D721Med (cell line): ENCODE results near the gene NRG3.

Source experiments
- DNase-seq: peaks from one replicate; pipeline ENCODE4 v3.0.0; 2011; ENCODE audit warnings: low spot score; ENCODE audit not compliant: insufficient read length
- FAIRE-seq: peaks from 2 replicates; lab custom pipeline; 2011; peaks lifted over from hg19 to GRCh38; lab: Jason Lieb, UNC
- CTCF ChIP-seq: IDR thresholded peaks from 2 replicates; pipeline ENCODE4 v1.5.1; 2012; ENCODE audit warnings: mild to moderate bottlenecking, control low read depth; ENCODE audit not compliant: insufficient read depth; ENCODE audit errors: missing control alignments

NRG3 gene

DNA sequence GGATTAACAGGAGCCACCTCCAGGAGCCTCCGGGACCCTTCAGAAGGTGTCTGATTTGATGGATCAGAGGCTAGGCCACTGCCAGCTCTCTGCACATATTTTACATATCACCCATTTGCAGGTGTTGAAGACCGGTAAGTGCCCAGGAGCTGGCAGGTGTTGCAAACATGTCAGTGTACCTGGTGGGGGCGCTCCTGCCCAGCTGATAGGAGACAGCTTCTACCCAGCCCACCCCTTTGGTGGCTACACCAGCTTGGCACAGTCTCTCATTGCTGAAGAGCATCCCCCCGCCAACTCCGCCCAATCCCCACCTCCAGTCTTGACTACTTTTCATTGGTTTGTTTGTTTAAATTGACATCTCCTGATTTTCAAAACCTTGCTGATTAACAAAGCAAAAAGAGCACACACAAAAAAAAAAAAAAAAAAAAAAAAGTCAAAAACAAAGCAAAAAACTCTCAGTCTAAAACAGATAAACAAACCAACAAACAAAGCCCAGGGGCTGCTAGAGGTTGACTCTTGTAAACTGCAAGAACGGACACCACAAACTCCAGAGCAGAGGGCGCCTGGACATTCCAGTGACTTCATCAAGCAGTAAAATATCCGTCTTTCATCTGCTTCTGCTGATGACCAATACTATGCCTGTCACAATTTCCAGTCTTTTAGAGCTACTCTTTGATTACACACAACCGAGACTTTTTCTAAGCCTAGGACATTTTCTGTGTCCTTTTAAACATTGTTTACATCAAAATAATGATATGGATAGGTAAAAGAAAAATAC lies 275.3 kb downstream of the NRG3 start:
- TF ChIP-seq CTCF, result peak; percentile 28
- no peak for FAIRE-seq
- DNase-seq, result no peak

- TF ChIP-seq CTCF, result no peak
- no peak for FAIRE-seq
- DNase-seq, result no peak
Observed at GRCh38 chr10:82160307-82160706, 285.3 kb downstream of the NRG3 start.

- DNase-seq (no peak), FAIRE-seq (no peak)
- no peak for TF ChIP-seq CTCF
Observed at GRCh38 chr10:82161264-82161663, 286.3 kb downstream of the NRG3 start.

- TF ChIP-seq CTCF, result no peak
- no peak for FAIRE-seq
- no peak for DNase-seq
Observed at GRCh38 chr10:82162549-82163195, 287.7 kb downstream of the NRG3 start.

GRCh38 chr10:82171899-82172298 lies 296.9 kb downstream of the NRG3 start:
- DNase-seq, result no peak
- TF ChIP-seq CTCF, result no peak
- no peak for FAIRE-seq

DNA sequence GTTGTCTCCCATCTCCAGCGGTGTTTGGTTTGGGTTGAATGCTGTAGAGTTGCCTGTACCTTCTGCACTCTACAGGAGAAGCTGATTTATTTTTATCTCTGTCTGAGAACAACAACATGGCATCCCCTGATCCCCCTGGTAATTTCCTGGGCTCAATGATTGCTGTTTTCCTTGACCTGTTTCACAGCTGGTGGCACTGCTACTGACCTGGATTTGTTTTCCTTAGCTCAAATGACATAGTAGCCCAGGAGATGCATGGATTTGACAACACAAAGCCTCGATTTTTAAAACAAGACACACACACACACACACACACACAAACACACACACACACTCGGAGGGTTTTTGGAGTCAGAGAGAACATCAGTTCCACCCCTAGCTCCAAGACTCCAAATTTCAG lies 301.6 kb downstream of the NRG3 start:
- no peak for DNase-seq
- TF ChIP-seq CTCF, result no peak
- FAIRE-seq, result no peak
